ENCODE results near the gene SNCA.

SNCA gene

GRCh38 chr4:89685277-89685676 is 151.7 kb downstream of the SNCA start:
- no peaks in the 10 kb centered on the region for H3K27me3 ChIP-seq (ENCODE audit: insufficient read depth, insufficient read length)
- no peak for TF ChIP-seq ZNF274 (IDR thresholded peaks at IDR 0.05; ENCODE audit: low read depth, low read length)
- TF ChIP-seq YY1 (IDR thresholded peaks at IDR 0.05; ENCODE audit: insufficient read depth, insufficient read length), result no peak
- TF ChIP-seq SUZ12 (IDR thresholded peaks at IDR 0.05; ENCODE audit: extremely low read depth, insufficient read depth, insufficient read length), result no peak
- no peaks in the 10 kb centered on the region for H3K9me3 ChIP-seq (ENCODE audit: insufficient read depth, low read length)
- no peak overlapping the region for H3K4me3 ChIP-seq (ENCODE audit: insufficient read length, low read depth)
- no peak for DNase-seq (ENCODE audit: low read depth, low spot score)
- no peaks in the 10 kb centered on the region for H3K36me3 ChIP-seq (ENCODE audit: insufficient read depth, insufficient read length, low read length)
- H3K9ac ChIP-seq (ENCODE audit: insufficient read length, low read depth), result no peak overlapping the region
- H3K4me1 ChIP-seq (ENCODE audit: insufficient read depth, insufficient read length), result no peaks in the 10 kb centered on the region

GRCh38 chr4:89684536-89684935 is 152.4 kb downstream of the SNCA start:
- no peaks in the 10 kb centered on the region for H3K9me3 ChIP-seq (ENCODE audit: insufficient read depth, low read length)
- H3K36me3 ChIP-seq (ENCODE audit: insufficient read depth, insufficient read length, low read length), result no peaks in the 10 kb centered on the region
- no peaks in the 10 kb centered on the region for H3K4me1 ChIP-seq (ENCODE audit: insufficient read depth, insufficient read length)
- no peak for TF ChIP-seq ZNF274 (IDR thresholded peaks at IDR 0.05; ENCODE audit: low read depth, low read length)
- no peak for TF ChIP-seq YY1 (IDR thresholded peaks at IDR 0.05; ENCODE audit: insufficient read depth, insufficient read length)
- no peak for TF ChIP-seq SUZ12 (IDR thresholded peaks at IDR 0.05; ENCODE audit: extremely low read depth, insufficient read depth, insufficient read length)
- H3K4me3 ChIP-seq (ENCODE audit: insufficient read length, low read depth), result no peak overlapping the region
- DNase-seq (ENCODE audit: low read depth, low spot score), result no peak
- no peak overlapping the region for H3K9ac ChIP-seq (ENCODE audit: insufficient read length, low read depth)
- no peaks in the 10 kb centered on the region for H3K27me3 ChIP-seq (ENCODE audit: insufficient read depth, insufficient read length)

DNA sequence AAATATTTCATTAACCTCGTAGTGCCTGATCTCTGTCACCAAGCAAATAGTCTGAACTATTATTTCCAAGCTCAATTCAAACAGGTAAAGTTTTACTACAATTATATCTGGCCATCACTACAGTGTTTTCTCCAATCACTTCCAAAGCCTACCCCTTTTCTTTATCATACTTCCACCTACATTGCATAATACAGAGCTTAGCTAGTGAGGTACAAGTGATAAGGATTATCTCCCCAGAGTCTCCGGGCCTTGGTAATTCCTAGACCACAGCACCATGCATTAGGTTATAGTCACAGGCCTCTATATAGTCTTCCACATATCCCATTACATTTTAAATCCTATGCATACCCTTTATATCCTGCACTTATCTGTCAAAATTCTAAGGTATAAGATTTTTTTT is 154.2 kb downstream of the SNCA start:
- H3K4me1 ChIP-seq (ENCODE audit: insufficient read depth, insufficient read length), result no peaks in the 10 kb centered on the region
- no peaks in the 10 kb centered on the region for H3K27me3 ChIP-seq (ENCODE audit: insufficient read depth, insufficient read length)
- H3K9ac ChIP-seq (ENCODE audit: insufficient read length, low read depth), result no peak overlapping the region
- no peak overlapping the region for H3K4me3 ChIP-seq (ENCODE audit: insufficient read length, low read depth)
- no peaks in the 10 kb centered on the region for H3K36me3 ChIP-seq (ENCODE audit: insufficient read depth, insufficient read length, low read length)
- TF ChIP-seq SUZ12 (IDR thresholded peaks at IDR 0.05; ENCODE audit: extremely low read depth, insufficient read depth, insufficient read length) (no peak), ZNF274 (IDR thresholded peaks at IDR 0.05; ENCODE audit: low read depth, low read length) (no peak), YY1 (IDR thresholded peaks at IDR 0.05; ENCODE audit: insufficient read depth, insufficient read length) (no peak)
- H3K9me3 ChIP-seq (ENCODE audit: insufficient read depth, low read length), result no peaks in the 10 kb centered on the region
- no peak for DNase-seq (ENCODE audit: low read depth, low spot score)

DNA sequence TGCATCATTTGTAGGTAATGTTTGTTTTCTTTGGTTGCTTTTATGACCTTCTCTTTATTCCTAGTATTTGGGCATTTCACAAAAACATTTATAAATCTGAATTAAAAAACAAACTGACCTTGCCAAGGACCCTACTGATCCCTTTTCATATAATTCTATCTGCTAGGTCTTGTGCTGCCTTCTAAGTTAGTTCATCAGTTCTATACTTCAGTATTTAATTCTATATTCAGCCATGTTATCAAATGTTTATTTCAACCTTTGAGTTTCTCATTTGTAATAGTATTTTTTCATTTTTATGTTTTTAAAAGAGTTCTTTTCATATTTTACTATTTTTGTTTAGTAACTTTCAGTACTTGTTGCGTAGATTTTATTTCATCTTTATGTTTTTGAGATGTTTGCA is 155.3 kb downstream of the SNCA start:
- TF ChIP-seq YY1 (IDR thresholded peaks at IDR 0.05; ENCODE audit: insufficient read depth, insufficient read length), result no peak
- TF ChIP-seq SUZ12 (IDR thresholded peaks at IDR 0.05; ENCODE audit: extremely low read depth, insufficient read depth, insufficient read length), result no peak
- no peak for TF ChIP-seq ZNF274 (IDR thresholded peaks at IDR 0.05; ENCODE audit: low read depth, low read length)
- Histone ChIP-seq H3K27me3 (ENCODE audit: insufficient read depth, insufficient read length) (no peaks in the 10 kb centered on the region), H3K9me3 (ENCODE audit: insufficient read depth, low read length) (no peaks in the 10 kb centered on the region), H3K9ac (ENCODE audit: insufficient read length, low read depth) (no peak overlapping the region), H3K4me1 (ENCODE audit: insufficient read depth, insufficient read length) (no peaks in the 10 kb centered on the region), H3K36me3 (ENCODE audit: insufficient read depth, insufficient read length, low read length) (no peaks in the 10 kb centered on the region), H3K4me3 (ENCODE audit: insufficient read length, low read depth) (no peak overlapping the region)
- DNase-seq (ENCODE audit: low read depth, low spot score), result no peak

DNA sequence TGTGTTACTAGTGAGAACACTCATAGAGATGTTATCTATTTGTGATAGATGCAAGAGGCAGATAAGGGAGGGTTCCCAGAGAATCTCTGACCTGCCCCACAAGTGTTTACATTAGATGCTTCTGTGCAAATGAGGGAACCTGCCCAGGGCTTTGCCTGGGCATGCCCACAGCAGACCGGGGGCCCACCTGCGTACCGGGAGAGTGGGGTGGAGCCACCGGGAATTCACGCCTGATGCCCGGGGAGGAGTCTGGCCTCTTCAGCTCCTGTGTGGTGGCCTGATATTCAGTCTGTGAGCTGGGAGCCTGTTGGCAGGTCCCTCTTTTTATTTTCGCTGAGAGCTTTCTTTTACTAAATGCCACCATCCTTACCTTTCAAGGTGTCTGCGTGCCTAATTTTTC is 155.7 kb downstream of the SNCA start:
- H3K4me3 ChIP-seq (ENCODE audit: insufficient read length, low read depth), result no peak overlapping the region
- H3K36me3 ChIP-seq (ENCODE audit: insufficient read depth, insufficient read length, low read length), result no peaks in the 10 kb centered on the region
- TF ChIP-seq SUZ12 (IDR thresholded peaks at IDR 0.05; ENCODE audit: extremely low read depth, insufficient read depth, insufficient read length) (no peak), YY1 (IDR thresholded peaks at IDR 0.05; ENCODE audit: insufficient read depth, insufficient read length) (no peak), ZNF274 (IDR thresholded peaks at IDR 0.05; ENCODE audit: low read depth, low read length) (no peak)
- no peak for DNase-seq (ENCODE audit: low read depth, low spot score)
- no peaks in the 10 kb centered on the region for H3K4me1 ChIP-seq (ENCODE audit: insufficient read depth, insufficient read length)
- H3K27me3 ChIP-seq (ENCODE audit: insufficient read depth, insufficient read length), result no peaks in the 10 kb centered on the region
- H3K9ac ChIP-seq (ENCODE audit: insufficient read length, low read depth), result no peak overlapping the region
- H3K9me3 ChIP-seq (ENCODE audit: insufficient read depth, low read length), result no peaks in the 10 kb centered on the region

DNA sequence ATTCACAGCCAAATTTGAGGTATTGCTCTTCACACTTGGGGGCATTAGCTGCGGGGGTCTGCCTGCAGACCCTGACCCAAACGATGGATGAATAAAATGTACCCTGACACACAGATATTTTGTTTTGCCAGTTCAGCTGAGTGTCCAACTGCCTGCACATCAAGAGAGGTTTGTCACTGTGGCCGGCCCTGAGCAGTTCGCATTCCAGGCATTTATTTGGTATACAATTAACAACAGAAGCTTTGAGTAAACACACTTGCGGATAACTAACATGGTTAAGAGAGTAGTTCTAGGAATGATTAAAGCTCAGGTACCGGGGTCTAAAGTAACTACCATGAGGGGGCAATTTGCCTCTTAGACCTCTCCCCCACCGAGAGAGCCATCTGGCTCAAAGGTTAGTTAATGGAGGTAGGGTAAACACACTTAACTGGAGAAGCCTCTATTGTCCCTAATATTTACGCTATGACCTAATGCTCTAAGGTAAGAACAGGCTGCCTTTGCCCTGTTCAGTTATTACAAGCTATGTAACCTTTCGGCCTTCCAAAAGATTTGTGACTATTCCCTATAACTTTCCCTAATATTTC is 162.0 kb downstream of the SNCA start:
- no peaks in the 10 kb centered on the region for H3K4me1 ChIP-seq (ENCODE audit: insufficient read depth, insufficient read length)
- H3K4me3 ChIP-seq (ENCODE audit: insufficient read length, low read depth), result no peak overlapping the region
- no peaks in the 10 kb centered on the region for H3K36me3 ChIP-seq (ENCODE audit: insufficient read depth, insufficient read length, low read length)
- no peaks in the 10 kb centered on the region for H3K27me3 ChIP-seq (ENCODE audit: insufficient read depth, insufficient read length)
- DNase-seq (ENCODE audit: low read depth, low spot score), result no peak
- TF ChIP-seq ZNF274 (IDR thresholded peaks at IDR 0.05; ENCODE audit: low read depth, low read length), result no peak
- no peak for TF ChIP-seq YY1 (IDR thresholded peaks at IDR 0.05; ENCODE audit: insufficient read depth, insufficient read length)
- TF ChIP-seq SUZ12 (IDR thresholded peaks at IDR 0.05; ENCODE audit: extremely low read depth, insufficient read depth, insufficient read length), result no peak
- H3K9me3 ChIP-seq (ENCODE audit: insufficient read depth, low read length), result no peaks in the 10 kb centered on the region
- H3K9ac ChIP-seq (ENCODE audit: insufficient read length, low read depth), result no peak overlapping the region

All from NT2/D1 (cell line).